GM12874 (cell line): ENCODE data around the gene METTL23.

ENCODE experiments used
- TF ChIP-seq, protein P1 (sequence below): IDR thresholded peaks from 2 replicates; pipeline ENCODE4 v1.5.1; 2011; ENCODE audit warnings: low read depth, mild to moderate bottlenecking, control low read depth, low read length, moderate library complexity; ENCODE audit not compliant: insufficient read depth

Gene METTL23

DNA sequence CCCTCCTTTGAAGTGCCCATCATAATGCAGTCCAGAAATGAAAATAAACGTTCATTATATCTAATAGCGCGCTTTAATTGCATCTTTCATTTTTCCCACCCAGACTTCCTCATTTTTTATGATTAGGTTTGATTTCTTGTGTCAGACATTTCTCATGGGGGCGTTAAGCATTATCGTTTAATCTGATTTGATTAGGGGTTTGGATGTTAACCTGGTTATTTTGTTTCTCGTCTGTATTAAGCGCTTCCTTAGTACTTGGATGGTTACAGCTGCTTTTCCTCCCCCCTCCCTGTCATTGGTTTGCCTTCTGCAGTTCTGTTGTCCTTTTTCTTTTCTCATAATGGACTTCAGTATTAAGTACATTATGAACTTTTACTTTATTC is 11.8 kb downstream of the METTL23 start:
- TF ChIP-seq, protein P1, sequence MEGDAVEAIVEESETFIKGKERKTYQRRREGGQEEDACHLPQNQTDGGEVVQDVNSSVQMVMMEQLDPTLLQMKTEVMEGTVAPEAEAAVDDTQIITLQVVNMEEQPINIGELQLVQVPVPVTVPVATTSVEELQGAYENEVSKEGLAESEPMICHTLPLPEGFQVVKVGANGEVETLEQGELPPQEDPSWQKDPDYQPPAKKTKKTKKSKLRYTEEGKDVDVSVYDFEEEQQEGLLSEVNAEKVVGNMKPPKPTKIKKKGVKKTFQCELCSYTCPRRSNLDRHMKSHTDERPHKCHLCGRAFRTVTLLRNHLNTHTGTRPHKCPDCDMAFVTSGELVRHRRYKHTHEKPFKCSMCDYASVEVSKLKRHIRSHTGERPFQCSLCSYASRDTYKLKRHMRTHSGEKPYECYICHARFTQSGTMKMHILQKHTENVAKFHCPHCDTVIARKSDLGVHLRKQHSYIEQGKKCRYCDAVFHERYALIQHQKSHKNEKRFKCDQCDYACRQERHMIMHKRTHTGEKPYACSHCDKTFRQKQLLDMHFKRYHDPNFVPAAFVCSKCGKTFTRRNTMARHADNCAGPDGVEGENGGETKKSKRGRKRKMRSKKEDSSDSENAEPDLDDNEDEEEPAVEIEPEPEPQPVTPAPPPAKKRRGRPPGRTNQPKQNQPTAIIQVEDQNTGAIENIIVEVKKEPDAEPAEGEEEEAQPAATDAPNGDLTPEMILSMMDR: no peak

DNA sequence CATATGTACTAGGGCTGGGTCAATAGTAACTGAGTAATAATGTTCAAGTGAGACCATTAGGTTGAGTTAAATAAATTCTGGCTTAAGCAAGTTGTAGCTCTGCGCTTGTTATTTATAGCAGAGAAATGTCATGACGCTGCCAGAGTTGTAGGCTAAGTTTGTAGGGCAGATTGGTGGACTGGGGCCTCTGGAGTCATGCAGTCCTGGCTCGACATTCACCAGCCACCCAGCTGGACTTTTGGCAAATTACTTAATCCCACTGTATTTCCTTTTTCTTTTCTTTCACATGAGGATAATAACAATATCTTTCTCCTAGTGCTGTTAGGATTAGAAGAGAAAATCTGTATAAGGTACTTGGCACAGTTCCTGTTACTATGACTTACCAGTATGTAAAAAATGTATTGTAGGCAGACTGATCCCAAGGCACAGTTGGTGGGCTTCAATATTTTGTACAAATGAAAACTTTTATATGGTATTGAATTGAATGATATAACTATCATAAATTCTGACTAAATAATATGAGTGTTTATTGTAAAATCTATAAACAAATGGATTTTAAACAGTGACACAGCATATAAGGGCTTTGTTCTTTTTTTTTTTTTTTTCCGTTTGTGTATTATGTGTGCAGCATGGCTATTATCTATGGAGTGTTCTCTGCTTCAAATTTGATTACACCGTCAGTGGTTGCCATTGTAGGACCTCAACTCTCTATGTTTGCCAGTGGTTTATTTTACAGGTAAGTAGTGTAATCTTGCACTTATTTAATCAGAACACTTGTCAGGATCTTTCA is 13.9 kb downstream of the METTL23 start:
- TF ChIP-seq, protein P1: no peak

DNA sequence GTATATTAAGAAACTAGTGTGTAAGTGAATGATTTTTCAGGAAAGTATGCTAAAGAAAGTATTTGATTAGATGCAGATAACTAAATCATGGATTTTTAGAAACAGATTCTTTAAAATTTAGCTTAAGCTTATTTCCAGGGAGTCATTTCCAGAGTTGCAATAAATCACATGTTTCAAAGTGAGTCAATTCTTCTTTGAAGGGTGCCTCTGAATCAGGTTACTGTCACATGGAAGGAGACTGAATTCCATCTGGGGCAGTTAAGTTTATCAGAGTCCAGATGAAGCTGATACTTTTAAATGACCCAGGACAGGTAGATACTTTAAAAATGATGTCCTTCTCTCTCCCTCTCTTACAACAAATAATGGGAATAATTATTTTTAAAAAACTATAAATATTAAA is 16.3 kb downstream of the METTL23 start:
- TF ChIP-seq, protein P1: no peak

DNA sequence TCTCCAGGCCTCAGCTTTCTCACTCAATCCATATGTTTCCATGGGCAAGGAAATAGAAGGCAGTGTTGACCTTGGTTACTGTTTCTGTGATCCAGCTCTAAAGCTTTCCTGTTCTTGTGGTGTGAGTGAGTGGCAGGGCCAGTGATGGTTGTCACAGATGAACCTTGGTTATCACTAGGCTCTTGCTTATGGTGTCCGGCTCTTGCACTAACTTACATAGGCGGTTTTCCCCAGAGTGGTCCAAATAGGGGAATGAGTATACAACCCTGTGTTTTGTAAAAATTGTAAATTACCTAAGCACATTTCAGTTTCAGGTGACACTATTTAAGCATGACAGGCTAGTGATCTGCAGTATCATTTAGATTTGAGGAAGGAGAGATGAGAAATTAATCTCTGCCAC is 18.1 kb downstream of the METTL23 start:
- TF ChIP-seq, protein P1: no peak

DNA sequence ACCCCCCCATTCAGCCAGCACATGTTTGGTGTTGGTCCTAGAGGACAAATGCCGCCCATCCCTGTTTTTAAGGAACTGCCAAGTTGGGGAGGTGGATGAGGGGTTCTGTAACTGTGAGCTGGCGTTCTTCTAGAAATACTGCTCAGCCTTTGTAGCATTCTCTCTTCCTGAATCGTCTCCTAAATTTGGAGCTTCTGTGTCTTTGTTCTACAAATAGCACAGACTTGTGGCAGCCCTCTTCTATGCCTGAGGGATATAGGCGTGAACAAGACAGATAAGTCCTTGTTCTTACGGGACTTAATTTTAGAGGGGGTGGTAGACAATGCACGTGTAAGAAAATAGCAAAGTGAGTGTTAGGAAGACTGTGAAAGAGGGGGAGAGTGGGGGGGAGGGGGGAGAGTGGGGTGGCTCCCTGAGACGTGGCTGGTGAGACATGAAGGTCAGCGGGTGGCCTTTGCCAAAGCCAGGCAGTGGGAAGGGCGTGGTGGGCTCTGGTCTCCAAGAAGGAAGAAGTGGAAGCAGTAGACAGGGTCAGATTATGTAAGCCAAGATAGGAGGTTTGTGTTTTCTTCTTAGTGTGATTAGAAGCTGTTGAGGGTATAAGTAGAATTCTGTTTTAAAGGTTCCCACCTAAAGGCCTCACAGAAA is 21.2 kb downstream of the METTL23 start:
- TF ChIP-seq, protein P1: no peak

DNA sequence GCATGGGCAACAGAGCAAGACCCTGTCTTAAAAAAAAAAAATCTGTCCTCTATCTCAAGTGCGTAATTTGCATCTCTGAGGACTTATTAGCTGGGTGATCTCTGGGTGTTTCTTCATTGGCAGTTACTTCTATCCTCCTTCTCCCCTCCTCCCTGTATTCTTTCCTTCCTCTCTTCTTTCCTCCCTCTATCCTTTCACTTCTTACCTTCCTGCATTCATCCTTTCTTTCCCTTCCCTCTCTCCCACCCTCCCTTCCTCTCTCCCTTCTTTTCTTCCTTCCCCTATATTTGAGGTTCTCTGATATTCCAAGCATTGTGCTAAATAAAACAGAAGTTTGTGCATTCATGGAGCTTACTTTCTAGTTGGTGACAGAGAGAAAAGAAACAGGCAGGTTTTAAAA is 22.0 kb downstream of the METTL23 start:
- TF ChIP-seq, protein P1: no peak

DNA sequence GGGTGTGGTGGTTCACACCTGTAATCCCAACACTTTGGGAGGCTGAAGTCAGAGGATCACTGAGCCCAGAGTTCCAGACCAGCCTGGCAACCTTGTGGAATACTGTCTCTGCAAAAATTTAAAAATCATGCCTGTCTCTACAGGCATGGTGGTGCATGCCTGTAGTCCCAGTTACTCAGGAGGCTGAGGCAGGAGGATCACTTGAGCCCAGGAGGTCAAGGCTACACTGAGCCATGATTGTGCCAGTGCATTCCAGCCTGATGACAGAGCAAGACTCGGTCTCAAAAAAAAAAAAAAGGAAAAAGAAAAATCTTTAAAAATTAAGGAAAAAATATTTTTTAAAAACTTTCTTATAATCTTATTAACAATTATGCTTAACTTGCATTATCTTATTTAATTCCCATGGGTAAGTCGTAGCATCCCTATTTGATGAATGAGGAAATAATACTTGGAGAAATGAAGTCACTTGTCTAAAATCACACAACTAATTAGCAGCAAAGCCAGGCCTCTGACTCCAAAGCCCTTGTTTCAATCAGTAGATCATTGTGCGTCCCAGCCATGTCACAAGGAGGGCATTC is 24.9 kb downstream of the METTL23 start:
- TF ChIP-seq, protein P1: no peak
